HepG2 (cell line): ENCODE results near the gene PIGO. TPM values are rescaled to one million over a fixed set of nuclear protein-coding genes. Genes with fewer than 3 reads are reported as not detected.

ENCODE experiments used
- BRCA1 ChIP-seq: sonication (generic); formaldehyde crosslinking; IDR thresholded peaks from 2 replicates; pipeline ENCODE4 v1.4.0; 2020; ENCODE audit warnings: missing genetic modification reagents
- ELK4 ChIP-seq: sonication (generic); formaldehyde crosslinking; IDR thresholded peaks from 2 replicates; pipeline ENCODE4 v1.9.0; 2021; ENCODE audit warnings: missing genetic modification reagents, borderline replicate concordance
- HIVEP1 ChIP-seq: sonication (generic); formaldehyde crosslinking; IDR thresholded peaks from 2 replicates; pipeline ENCODE4 v1.4.0; 2020; ENCODE audit warnings: mild to moderate bottlenecking, missing genetic modification reagents
- KDM4B ChIP-seq: sonication (generic); formaldehyde crosslinking; IDR thresholded peaks from 2 replicates; pipeline ENCODE4 v1.4.0; 2020; ENCODE audit warnings: missing genetic modification reagents
- KDM5A ChIP-seq: fragments of 200-600 bp; sonication (generic); IDR thresholded peaks from 2 replicates; pipeline ENCODE4 v1.7.0; 2018; ENCODE audit warnings: antibody characterized with exemption, mild to moderate bottlenecking, low read length, borderline replicate concordance
- KLF12 ChIP-seq: sonication (generic); formaldehyde crosslinking; IDR thresholded peaks from 2 replicates; pipeline ENCODE4 v1.4.0; 2020; ENCODE audit warnings: missing genetic modification reagents, borderline replicate concordance
- LBX2 ChIP-seq: sonication (generic); formaldehyde crosslinking; IDR thresholded peaks from 2 replicates; pipeline ENCODE4 v1.5.0; 2020; ENCODE audit warnings: missing genetic modification reagents, mild to moderate bottlenecking, borderline replicate concordance
- NAIF1 ChIP-seq: sonication (generic); formaldehyde crosslinking; IDR thresholded peaks from 2 replicates; pipeline ENCODE4 v1.5.0; 2020; ENCODE audit warnings: mild to moderate bottlenecking, missing genetic modification reagents, borderline replicate concordance
- PBX2 ChIP-seq: IDR thresholded peaks from 2 replicates; pipeline ENCODE4 v1.6.1; 2016; ENCODE audit warnings: control low read depth
- PRPF4 ChIP-seq: fragments of 200-400 bp; formaldehyde crosslinking; IDR thresholded peaks from 2 replicates; pipeline ENCODE4 v1.6.1; 2016; ENCODE audit warnings: low read length, low read depth; ENCODE audit not compliant: poor library complexity, severe bottlenecking
- SP2 ChIP-seq: sonication (generic); formaldehyde crosslinking; IDR thresholded peaks from 2 replicates; pipeline ENCODE4 v1.5.1; 2020; ENCODE audit warnings: mild to moderate bottlenecking, missing genetic modification reagents
- TERF1 ChIP-seq: sonication (generic); formaldehyde crosslinking; IDR thresholded peaks from 2 replicates; pipeline ENCODE4 v1.8.0; 2022; ENCODE audit warnings: mild to moderate bottlenecking, missing genetic modification reagents, moderate library complexity
- ZIK1 ChIP-seq: sonication (generic); formaldehyde crosslinking; IDR thresholded peaks from 2 replicates; pipeline ENCODE4 v1.5.0; 2020; ENCODE audit warnings: mild to moderate bottlenecking, low read depth, missing genetic modification reagents, borderline replicate concordance
- ZNF20 ChIP-seq: sonication (generic); formaldehyde crosslinking; IDR thresholded peaks from 2 replicates; pipeline ENCODE4 v1.4.0; 2020; ENCODE audit warnings: mild to moderate bottlenecking, moderate library complexity, missing genetic modification reagents
- ZNF253 ChIP-seq: sonication (generic); formaldehyde crosslinking; IDR thresholded peaks from 2 replicates; pipeline ENCODE4 v1.8.0; 2022; ENCODE audit warnings: mild to moderate bottlenecking, missing genetic modification reagents, borderline replicate concordance
- ZNF503 ChIP-seq: sonication (generic); formaldehyde crosslinking; IDR thresholded peaks from 2 replicates; pipeline ENCODE4 v1.4.0; 2020; ENCODE audit warnings: missing genetic modification reagents
- ZNF577 ChIP-seq: sonication (generic); formaldehyde crosslinking; IDR thresholded peaks from 2 replicates; pipeline ENCODE4 v1.4.0; 2020; ENCODE audit warnings: mild to moderate bottlenecking, low read depth, missing genetic modification reagents, borderline replicate concordance
- ZNF639 ChIP-seq: conservative IDR thresholded peaks from 2 replicates; pipeline ENCODE4 v1.6.1; 2018; ENCODE audit warnings: missing genetic modification reagents
- ZNF7 ChIP-seq: IDR thresholded peaks from 2 replicates; pipeline ENCODE4 v1.6.1; 2016; ENCODE audit warnings: missing biosample characterization, missing genetic modification reagents
- ZSCAN29 ChIP-seq: sonication (generic); formaldehyde crosslinking; conservative IDR thresholded peaks from 2 replicates; pipeline ENCODE4 v1.4.0; 2020; ENCODE audit warnings: mild to moderate bottlenecking, missing genetic modification reagents
- polyA plus RNA-seq, 8 experiments: library from polyadenylated mRNA; depleted of rRNA in 3 of 8; stranded (reverse) in 7 of 8; unstranded in 1 of 8; fragments of >200 nt; fragmentation: Illumina TruSeq in 4 of 8; extraction: Trizol in 4 of 8; gene quantifications; 2 replicates each; pipeline versions ENCODE4 v1.2.1 to v1.2.3, GENCODE V29; 2011 to 2016; ENCODE audit warnings: low read depth in 4 of 8, missing spikeins in 1 of 8, mixed read lengths in 1 of 8; ENCODE audit not compliant: insufficient read depth in 1 of 8
- total RNA-seq, 5 experiments: library from RNA; depleted of rRNA; stranded (reverse); fragments of >200 nt; fragmentation: Illumina TruSeq; extraction: Trizol; gene quantifications; 2 replicates each; pipeline ENCODE4 v1.2.3, GENCODE V29; 2016; ENCODE audit warnings: low read depth in 1 of 5

PIGO gene
- total and polyA plus RNA-seq, 2 of the 13 experiments (the other 11 are each of a cell fraction or from before 2014, with no cell fraction given): 20.5 to 26.2 TPM

GRCh38 chr9:35102769-35103659 is 6.6 kb upstream of the PIGO start, which contains the start of gene STOML2 (continued):
- TF ChIP-seq ELK4 (CRISPR knock-in tag) (peak; percentile 98; the same call in 1 of the 2 replicates), ZNF7 (CRISPR knock-in tag) (no peak), KLF12 (CRISPR knock-in tag) (peak; percentile 61; the same call in 1 of the 2 replicates), ZNF20 (CRISPR knock-in tag) (no peak), KDM4B (CRISPR knock-in tag) (no peak), NAIF1 (CRISPR knock-in tag) (peak; percentile 34; the same call in 1 of the 2 replicates), ZNF577 (no peak), ZIK1 (CRISPR knock-in tag) (no peak), ZSCAN29 (CRISPR knock-in tag) (no peak), ZNF253 (CRISPR knock-in tag) (no peak), PBX2 (CRISPR knock-in tag) (no peak), TERF1 (CRISPR knock-in tag) (no peak), HIVEP1 (CRISPR knock-in tag) (no peak; the same call in 1 of the 2 replicates), ZNF639 (CRISPR knock-in tag) (peak; percentile 47), KDM5A (peak; percentile 97), ZNF503 (CRISPR knock-in tag) (0 out of 2 replicates have a peak, but pooled peaks have one; percentile 64), SP2 (peak; percentile 82), PRPF4 (no peak), BRCA1 (CRISPR knock-in tag) (no peak), LBX2 (CRISPR knock-in tag) (no peak)
